GM19324 (cell line): ENCODE data around the gene BLNK.
"Not testable (repeated sequence)": the region's sequence is repeated elsewhere in the genome, so short reads cannot be mapped to it uniquely, and the experiment has no call there.

Experiments
- ATAC-seq: cut with Tn5 transposase; IDR thresholded peaks from one replicate; pipeline ENCODE4 v1.9.1; 2021; ENCODE audit warnings: mild to moderate bottlenecking, moderate library complexity; ENCODE audit not compliant: unreplicated experiment, low FRiP score

Gene BLNK

DNA sequence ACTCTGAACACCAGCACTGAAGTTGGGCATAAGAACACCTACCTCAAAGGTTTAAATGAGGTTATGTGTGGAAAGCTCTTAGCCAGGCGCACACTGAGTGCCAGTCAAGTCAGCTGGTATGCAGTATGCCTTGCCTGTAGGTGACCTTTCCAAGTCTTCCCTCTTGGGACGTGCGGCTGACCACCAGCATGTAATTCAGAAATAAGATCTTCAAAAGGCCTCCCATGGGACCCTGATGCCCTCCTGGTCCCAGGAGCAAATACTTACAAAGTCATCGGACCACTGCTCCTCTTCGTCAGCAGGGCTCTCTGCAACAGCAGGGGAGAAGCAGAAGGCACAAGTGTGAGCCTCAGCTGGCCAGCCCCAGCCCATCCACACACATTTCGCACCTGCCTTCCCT lies 40.8 kb downstream of the BLNK start:
- ATAC-seq: no peak

DNA sequence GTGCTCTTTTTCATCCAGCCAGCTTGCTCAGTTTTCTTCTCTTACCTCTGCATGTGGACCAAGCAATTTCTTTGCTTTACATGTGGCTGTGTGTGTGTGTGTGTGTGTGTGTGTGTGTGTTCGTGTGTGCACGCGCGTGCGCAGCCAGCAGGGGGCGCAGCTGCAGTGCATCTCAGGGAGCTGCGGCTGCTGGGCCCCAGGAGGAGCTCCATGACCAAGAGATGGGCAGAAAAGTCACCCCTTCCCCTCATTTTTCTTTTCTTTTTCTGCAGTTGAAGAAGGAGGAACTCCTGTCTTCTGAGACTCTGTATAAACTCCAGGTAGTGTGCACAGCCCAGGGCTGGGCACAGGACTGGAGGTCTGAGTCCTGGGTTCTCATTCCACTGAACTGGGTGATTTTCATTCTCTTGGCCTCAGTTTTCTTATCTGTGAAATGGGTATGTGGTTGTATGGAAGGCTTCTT lies 41.8 kb downstream of the BLNK start:
- ATAC-seq: no peak

DNA sequence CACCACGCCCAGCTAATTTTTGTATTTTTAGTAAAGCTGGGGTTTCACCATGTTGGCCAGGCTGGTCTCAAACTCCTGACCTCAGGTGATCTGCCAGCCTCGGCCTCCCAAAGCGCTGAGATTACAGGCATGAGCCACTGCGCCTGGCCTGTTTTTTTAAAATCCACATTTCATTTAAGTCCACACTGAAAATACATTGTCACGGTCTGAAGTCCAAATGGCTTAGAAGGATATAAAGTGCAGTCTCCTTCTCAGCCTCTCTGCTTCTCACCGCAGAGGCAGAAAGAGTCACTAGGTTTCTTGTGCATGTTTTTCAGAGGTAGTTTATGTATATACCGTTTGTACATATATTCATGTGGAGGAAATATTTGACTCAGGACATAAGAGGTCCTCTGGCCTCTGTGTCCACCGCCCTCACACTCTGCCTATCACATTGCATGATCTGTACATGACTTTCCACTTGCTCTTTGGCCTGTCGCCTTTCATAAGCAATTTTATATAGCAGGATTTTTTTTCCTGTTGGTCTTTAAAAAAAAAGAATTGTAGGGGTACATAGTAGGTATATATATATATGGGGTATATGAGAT lies 42.9 kb downstream of the BLNK start:
- no peak for ATAC-seq

DNA sequence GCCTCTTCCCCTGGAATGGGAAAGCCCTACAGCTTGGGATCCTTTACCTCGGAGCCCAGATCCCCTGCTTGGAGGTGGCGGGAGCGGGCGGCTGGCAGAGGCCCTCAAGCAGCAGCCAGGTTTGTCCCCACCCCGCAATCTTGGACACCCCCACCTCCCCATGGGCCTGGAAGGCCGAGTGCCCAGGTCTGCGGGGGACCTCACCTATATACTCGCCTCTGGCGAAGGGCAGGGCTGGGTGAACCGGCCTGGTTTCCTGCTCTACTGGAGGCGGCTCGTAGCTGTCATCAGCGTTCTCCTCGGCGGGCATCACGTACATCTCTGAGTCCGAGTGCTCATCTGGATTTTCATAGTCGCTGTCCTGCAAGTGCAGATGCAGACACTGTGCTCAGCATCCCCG lies 44.2 kb downstream of the BLNK start:
- no peak for ATAC-seq

DNA sequence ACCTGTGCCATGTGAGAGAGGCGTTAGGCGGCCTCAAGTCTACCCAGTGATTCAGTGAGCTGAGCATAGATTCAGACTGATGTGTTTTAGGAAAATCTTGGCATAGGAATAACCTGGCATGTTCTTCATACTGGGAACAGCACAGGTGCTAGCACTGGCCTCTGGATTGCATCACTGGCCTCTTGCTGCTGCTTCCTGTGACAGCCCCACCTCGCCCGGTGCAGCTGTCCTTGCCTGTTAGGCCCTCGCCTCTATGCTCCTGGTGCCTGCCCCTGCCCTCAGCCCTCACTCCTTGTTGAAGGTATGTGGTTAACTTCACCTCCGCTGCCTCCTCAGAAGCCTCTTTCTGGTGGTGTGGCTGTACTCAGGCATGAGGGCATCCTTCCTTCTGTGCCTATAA lies 46.2 kb downstream of the BLNK start:
- ATAC-seq: no peak

DNA sequence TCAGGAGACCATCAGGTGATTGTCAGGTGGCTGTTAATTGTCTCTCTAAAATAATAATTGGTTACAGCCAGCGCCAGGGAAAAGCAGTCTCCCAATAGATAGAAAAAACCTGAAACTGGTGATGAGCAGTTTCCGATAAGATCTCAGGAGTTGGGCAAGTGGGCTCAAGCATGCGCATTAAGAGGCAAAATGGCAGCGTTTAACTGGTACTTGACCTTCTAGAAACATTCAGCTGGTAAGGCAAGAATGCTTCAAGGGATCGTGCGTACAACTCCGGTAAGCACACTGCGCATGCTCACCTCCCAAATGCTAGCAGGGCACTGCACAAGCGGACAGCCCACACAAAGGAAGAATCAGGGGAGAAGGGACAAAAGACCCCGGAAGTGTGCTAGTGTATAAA lies 48.5 kb downstream of the BLNK start:
- ATAC-seq: no peak

DNA sequence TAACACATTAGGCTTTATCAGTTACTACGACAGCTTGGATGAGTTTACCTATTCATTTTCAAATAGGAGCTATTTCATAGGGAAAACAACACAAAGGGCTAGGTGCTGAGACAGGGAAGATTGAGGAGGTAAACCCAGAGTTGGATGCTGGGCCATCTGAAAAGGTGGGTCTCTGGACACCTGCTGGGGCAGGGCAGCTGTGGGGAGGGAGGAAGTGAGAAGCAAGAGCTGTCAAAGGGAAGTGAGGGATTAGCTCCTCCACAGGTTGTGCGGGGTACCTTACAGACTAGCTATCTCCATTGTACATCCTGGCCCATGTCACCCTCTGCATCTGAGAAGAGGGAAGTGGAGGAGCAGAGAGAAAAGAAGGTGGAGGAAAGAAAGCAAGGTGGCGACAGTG lies 48.9 kb downstream of the BLNK start:
- no peak for ATAC-seq

DNA sequence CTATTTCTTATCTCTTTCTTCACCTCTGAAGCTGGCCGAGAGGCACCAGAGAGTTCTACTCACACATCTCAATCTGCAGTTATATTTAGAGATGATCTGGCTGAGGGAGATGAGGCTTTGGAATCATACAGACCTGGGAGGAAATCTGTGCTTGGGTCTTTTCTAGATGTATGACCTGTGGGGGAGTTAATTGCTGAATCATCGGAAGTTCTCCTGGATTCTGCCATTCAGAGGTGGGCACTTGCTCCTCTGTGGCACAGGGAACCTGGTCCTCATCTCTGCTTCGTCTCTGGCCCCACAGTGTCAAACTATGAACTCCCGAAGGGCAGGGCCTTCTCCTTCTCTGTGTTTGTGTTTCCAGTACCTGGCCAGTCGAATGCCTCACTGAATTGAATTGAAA lies 52.5 kb downstream of the BLNK start:
- no peak for ATAC-seq

DNA sequence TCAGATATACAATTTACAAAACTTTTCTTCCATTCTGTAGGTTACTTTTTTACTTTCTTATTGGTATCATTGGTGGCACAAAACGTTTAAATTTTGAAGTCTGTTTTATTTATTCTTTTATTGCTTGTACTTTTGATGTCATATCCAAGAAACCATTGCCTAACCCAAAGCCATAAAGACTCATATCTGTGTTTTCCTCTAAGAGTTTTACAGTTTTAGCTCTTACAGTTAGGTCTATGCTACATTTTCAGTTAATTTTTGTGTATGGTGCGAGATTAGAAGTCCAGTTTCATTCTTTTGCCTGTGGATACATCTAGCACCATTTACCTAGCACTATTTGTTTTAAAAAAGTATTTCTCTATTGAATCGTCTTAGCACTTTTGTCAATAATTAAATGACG lies 53.7 kb downstream of the BLNK start:
- ATAC-seq: no peak

DNA sequence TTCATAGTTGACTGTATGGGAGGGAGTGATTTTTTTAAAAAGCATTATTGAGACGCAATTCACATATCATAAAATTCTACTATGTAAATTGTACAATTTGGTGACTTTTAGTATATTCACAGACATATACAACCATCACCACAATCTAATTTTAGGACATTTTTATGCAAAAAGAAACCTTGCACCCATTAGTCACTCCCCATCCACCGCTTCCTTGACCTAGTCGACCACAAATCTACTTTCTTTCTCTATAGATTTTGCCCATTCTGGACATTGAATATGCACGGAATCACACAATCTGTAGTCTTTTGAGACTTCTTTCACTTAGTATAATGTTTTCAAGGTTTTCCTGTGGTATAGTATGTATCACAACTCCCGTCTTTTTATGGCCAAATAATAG lies 54.6 kb downstream of the BLNK start:
- no peak for ATAC-seq

DNA sequence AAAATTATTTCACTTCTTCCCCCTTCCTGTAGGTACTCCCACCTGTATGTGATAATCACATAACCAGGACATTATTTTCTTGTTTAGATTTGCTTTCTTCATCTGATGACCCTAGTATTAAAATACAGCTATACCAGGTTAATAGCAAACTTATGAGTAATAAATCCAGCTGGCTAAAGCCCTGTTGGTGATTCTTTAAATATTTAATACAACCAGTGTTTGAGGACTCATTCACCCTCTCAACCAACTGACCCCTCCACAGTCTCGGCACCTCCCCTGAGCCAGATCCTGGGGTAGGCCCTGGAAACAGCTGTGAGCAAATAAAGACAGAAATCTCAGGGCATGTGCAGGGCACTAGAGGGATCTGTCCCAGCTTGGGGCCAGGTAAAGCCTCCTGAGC lies 58.5 kb downstream of the BLNK start:
- no peak for ATAC-seq

DNA sequence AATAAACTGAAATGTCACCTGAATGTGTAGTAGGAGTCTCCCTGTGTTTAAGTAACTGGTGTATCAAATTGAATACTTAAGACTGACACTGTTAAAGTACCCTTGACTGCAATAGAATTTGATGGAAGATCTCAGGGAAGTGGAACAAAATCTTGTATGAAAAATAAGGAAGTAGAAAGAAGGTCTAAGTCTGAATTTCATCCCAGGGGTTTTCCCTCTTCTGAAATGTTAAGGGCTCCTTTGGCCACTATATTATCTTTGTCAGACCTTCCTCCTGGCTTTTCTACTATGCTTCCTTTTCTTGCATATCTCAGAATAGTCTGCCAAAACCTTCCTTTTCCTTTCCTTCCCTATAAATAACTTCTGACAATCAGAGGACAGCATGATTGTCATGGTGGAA lies 59.6 kb downstream of the BLNK start:
- ATAC-seq: no peak

DNA sequence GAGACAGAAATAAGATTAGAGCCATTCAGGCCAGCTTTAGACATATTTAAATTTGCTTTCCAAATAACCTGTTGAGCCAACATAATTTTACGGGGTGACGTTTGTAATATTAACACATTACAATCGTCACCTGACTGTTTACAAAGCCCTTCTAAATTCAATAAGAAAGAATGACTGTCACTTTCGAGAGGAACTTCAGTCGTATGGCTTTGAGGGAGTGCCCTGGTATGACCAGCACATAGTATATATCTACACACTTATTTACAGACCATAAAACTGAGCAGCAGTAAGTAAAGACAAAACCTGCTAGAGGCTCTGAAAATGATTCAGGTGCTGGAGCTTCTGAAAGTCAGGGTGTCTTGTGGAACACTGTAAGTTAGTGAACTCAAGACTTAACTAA lies 62.4 kb downstream of the BLNK start:
- no peak for ATAC-seq

DNA sequence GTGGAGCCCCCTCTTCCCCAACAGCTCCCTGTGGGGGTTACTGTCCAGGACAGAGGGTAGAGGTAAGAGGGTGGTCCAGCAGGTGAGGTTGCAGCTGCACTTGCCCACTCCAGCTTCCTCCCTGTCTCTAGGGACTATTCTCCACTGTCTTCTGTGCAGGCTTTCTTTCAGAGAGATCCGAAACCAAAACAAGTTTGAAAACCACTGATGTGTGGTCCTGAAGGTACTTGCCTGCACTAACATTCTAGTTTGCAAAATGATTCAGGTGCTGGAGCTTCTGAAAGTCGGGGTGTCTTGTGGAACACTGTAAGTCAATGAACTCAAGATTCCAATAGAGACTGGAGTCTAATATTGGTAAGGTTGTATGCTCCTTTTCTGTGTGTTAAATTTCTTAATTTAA lies 63.1 kb downstream of the BLNK start:
- peak; percentile 54 for ATAC-seq

DNA sequence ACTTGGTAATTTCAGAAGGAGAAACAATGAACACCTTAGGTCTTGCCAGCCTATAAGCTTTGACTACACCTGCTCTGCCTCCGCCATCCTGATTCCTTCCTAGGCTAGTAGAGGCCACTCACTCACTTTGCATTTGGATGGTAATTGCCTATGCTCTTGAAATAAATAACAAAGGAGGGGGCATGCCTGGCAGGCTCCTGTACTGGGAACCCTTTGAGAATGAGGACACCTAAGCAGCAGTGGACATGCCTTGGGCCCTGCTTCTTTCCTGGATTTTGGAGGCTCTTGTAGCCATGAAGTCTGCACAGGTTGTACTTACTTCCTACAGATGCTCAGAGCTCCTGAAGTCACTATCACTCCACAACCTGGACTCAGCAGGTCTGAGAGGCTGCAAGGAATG lies 65.8 kb downstream of the BLNK start:
- ATAC-seq: no peak

DNA sequence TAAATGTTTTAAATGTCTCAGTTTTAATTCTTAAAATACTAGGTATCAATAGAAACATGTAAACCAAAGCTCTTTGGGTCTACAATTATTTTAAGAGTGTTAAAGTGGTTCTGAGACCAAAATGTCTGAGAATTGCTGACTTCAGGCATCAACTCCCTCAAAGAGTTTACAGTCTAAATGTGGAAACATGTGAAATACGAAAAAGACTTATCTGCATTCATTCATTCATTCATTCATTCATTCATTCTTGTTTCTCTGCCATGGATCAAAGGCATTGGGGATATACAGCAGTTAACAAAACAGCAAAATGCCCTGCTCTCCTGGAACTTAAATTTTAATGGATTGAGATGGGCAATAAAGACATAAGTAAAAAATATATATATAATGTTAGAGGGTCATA lies 69.8 kb downstream of the BLNK start:
- ATAC-seq: no peak

DNA sequence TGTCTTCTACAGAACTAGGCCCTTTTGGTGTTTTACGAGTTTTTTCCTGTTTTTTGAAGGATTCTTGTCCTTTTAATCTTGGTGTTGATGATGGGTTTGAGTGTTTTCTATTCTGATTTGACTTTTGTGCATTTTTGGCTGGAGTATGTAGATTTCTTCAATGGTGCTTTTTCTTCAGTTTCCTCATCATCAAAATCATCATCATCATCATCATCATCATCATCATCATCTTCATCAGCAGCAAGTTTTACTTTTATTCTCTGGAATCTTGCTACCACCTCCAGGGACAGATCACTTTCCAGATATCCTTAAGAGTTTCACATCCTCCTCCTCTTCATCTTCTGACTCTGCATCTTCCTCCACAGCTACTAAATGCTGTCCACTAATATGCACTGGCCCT lies 81.9 kb downstream of the BLNK start:
- not testable (repeated sequence) for ATAC-seq

DNA sequence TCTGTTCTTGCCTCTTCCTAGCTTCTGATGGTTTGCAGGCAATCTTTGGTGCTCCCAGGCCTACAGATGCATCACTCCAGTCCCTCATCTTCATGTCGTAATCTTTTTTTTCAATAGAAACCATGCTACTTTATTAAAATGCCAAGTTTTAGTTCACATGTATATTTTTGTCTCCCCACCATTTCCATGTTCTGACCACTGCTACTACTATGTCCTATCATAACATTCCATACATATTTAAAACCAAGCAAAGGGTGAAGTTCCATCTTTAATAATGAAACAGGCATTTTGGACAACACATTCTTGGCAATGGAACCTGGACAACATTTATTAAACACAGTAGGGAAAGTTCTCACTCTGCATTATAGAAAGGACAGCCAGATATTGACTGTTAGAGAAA lies 82.5 kb downstream of the BLNK start:
- no peak for ATAC-seq

DNA sequence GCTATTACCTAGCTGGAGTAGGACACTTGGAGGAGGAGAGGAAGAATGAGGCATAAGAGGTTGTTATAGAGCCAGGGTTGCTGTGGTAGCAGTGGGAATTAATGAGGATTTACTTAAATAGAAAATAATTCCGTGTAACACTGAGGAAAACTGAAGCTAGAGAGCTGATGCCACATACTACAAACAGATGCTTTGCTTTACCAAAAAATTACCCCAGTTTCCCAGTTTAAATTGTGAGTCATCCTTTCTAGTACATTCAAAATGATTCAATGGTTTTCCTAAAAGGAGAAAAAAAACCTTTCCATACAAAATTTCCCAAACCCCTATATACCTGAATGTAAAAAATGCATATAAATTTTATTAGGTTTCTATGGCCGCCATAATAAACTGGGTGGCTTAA lies 82.9 kb downstream of the BLNK start:
- no peak for ATAC-seq

DNA sequence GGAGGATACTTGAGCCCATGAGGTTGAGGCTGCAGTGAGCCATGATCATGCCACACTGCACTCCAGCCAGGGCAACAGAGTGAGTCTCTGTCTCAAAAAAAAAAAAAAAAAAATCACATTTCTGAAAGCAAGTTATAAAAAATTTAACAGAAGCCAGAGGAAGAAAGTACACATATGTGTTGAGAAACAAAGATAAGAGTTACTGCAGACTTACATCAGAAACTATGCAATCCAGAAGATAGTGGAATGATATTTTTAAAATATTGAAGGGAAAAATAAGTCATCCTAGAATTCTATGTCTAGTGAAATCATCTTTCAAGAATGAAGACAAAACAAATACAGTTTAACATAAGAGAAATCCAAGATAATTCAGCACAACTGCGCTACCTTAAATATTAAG lies 94.4 kb downstream of the BLNK start:
- no peak for ATAC-seq

DNA sequence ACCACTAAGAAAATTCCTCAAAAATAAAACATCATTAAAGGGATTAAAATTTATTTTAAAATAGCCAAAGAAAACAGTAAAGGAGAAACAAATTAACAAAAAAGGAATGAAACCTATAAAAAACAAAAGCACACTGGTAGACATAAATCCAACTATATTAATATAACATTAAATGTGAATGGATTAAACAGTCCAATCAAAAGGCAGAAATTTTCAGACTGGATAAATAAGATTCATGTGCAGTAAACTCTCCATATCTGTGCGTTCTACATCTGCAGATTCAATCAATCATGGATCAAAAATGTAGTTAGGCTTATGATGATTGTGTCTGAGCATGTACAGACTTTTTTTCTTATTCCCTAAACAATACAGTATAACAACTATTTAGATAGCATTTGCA lies 98.7 kb downstream of the BLNK start:
- ATAC-seq: no peak

DNA sequence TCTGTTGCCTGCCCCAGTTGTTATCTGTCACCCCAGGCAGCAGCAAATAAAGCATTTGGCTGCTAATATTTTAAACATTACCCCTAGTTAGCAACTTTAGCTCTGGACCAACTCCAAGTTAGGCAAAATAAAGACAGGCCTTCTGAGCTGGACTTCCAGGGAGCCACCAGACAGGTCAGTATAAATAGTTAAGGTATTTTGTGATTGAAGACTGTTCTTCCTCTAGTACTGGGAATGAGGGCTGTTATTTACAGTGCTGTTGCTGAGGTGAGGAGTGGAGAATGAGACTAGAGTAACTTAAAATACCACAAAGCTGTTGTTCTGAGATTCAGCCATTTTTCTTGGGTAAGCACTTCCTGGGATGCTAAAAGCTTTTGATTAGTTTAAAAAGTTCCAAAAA lies 101.1 kb downstream of the BLNK start:
- no peak for ATAC-seq

DNA sequence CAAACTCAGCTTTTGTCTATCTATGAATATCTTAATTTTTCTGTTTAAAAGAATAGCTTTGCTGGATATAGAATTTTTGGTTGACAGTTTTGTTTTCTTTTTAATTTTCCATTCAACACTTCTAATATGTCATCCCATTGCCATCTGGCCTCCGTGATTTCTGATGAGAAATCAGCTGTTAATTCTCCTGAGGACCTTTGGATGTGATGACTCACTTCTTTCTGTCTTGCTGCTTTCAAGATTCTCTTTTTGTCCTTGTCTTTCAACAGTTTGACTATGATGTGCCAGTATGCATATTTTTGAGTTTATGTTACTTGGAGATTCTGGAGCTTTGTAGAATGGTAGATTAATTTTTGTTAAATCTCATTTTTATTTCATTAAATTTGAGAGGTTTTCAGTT lies 102.8 kb downstream of the BLNK start:
- no peak for ATAC-seq
